Small intestine (tissue), 7 donors: Measurements from ENCODE around the gene SNUPN. TPM values are rescaled to one million over a fixed set of nuclear protein-coding genes. Genes with fewer than 3 reads are reported as not detected.

Source experiments
- DNase-seq, 2 donors: peaks; one replicate each; pipeline versions ENCODE4 v3.0.0 to v3.0.0-alpha.2; 2013
- FAIRE-seq: peaks from 2 replicates; lab custom pipeline; 2012; peaks lifted over from hg19 to GRCh38; lab: Jason Lieb, UNC
- H3K27ac ChIP-seq, 3 donors: one replicate each; pipeline ENCODE4 v1.5.1; 2013; ENCODE audit warnings: low read length in 2 of 3, mild to moderate bottlenecking in 2 of 3, control low read depth in 1 of 3, inconsistent platforms in 1 of 3, low read depth in 1 of 3, moderate library complexity in 1 of 3
- H3K27me3 ChIP-seq, 3 donors: one replicate each; pipeline ENCODE4 v1.6.1; 2013; ENCODE audit warnings: low read length in 3 of 3, inconsistent platforms in 1 of 3; ENCODE audit not compliant: control insufficient read depth in 3 of 3, insufficient read depth in 3 of 3
- H3K36me3 ChIP-seq, 3 donors: one replicate each; pipeline ENCODE4 v1.6.1; 2013; ENCODE audit warnings: low read length in 3 of 3, inconsistent platforms in 1 of 3, low read depth in 1 of 3, mild to moderate bottlenecking in 1 of 3, moderate library complexity in 1 of 3; ENCODE audit not compliant: control insufficient read depth in 3 of 3, insufficient read depth in 2 of 3
- H3K4me1 ChIP-seq, 3 donors: one replicate each; pipeline ENCODE4 v1.6.1; 2013; ENCODE audit warnings: low read length in 2 of 3, inconsistent platforms in 1 of 3, low read depth in 1 of 3, mild to moderate bottlenecking in 1 of 3, moderate library complexity in 1 of 3; ENCODE audit not compliant: control insufficient read depth in 3 of 3, insufficient read depth in 2 of 3
- H3K4me3 ChIP-seq, 3 donors: one replicate each; pipeline ENCODE4 v1.5.1; 2013; ENCODE audit warnings: low read length in 3 of 3, control low read depth in 1 of 3, inconsistent platforms in 1 of 3, low read depth in 1 of 3, mild to moderate bottlenecking in 1 of 3, moderate library complexity in 1 of 3
- H3K9me3 ChIP-seq, 2 donors: one replicate each; pipeline ENCODE4 v1.6.1; 2013; ENCODE audit warnings: low read depth in 1 of 2, low read length in 1 of 2; ENCODE audit not compliant: control insufficient read depth in 2 of 2, insufficient read depth in 1 of 2
- WGBS, 3 donors: extraction: QIAGEN DNeasy Blood & Tissue Kit; methylation state at CpG; one replicate each; pipeline ENCODE4 v1.1.7; 2013; 5-methylcytosine and 5-hydroxymethylcytosine counted together
- polyA plus RNA-seq, 4 donors: library from polyadenylated mRNA; stranded (reverse) in 3 of 4; unstranded in 1 of 4; fragments of 200-250 nt in 3 of 4; fragments of 120-200 nt in 1 of 4; gene quantifications; one replicate each; pipeline versions ENCODE4 v1.2.1 to v1.2.3, GENCODE V29; 2013
- donor health status: healthy with polysubstance abuse.
- donor health status: control.
- donor health status: control.
- donor health status: Bipolar disorder and iron deficiency.
- donor health status: healthy.

SNUPN gene
- polyA plus RNA-seq, 4 donors, result 19.5 to 24.6 (median 21.2) TPM

DNA sequence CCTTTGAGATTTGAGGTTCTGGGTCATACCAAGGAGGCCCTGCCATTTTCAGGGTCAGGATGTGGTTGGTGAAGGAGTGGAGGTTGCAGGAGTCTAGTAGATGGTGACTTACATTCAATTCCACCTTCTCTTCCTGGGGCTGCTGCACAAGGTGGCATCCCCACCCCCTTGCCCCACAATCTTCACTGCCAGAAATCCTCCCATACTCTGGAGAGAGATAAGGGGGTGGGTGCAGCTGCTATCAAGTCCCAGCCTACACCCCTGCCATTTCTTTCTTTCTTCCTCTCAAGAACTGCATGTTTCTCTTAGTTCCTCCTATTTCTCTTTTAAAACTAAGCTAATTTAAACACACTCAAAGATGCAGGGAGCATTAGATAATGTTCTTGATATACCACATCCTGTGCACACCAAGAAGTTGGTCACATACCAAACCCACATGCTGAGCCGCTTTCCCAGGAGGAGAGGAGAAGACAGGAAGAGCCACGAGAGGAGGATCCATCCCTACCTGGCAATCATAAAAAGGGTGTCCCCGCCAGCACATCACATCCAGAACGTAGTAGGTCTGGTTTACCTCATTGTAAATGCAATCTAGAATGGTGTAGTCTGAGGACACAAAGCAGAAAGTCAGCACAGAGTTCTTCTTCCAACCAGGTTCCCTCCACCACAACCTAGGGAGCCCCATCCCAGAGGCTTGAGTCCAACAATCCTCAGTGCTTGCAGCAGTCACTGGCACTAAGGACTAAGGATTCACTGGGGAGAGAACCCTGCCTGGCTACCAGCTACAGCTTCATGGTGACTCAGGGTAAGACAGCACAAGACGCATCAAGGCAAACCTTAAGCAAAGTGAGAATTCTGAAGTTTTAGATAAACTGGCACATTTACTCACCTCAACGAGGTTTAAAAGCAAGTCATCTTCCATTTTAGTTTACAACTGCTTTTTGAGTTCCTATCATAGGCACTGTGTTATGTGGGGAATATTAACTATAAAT is 18.5 kb downstream of the SNUPN start:
- FAIRE-seq, result no peak
- H3K36me3 ChIP-seq, result peaks cover 9 to 53% (median 15%) of the 10 kb centered on the region in 3 donors
- no peak overlapping the region for H3K4me3 ChIP-seq
- no peaks in the 10 kb centered on the region for H3K27me3 ChIP-seq
- H3K4me1 ChIP-seq, result no peaks in the 10 kb centered on the region
- 69 to 78% (median 71%) methylated on average over 6 of the region's 6 CpGs for WGBS, 3 donors
- DNase-seq, result peak in 1 of 2 donors; percentile 56
- no peaks in the 10 kb centered on the region for H3K9me3 ChIP-seq
- peak overlapping the region in 1 of 3 donors; percentile 9 for H3K27ac ChIP-seq

DNA sequence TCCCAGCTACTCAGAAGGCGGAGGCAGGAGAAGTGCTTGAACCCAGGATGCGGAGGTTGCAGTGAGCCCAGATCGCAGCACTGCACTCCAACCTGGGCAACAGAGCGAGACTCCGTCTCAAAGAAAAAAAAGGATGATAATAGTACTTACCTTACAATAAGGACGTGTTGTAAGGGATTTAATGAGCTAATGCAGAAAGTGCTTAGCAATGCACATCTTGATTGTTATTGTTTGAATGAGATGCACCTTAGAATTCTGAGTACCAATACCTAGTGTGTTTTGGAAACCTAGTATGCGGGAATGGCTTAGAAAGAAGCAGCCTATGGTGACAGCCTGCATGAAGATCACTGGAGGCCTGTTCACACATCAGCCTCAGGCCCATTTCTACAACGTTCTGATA is 19.5 kb downstream of the SNUPN start:
- H3K27ac ChIP-seq, result peak overlapping the region in 2 of 3 donors; percentile 9 to 52
- FAIRE-seq (no peak), DNase-seq (no peak)
- H3K9me3 ChIP-seq, result no peaks in the 10 kb centered on the region
- peaks cover 7 to 46% (median 15%) of the 10 kb centered on the region in 3 donors for H3K36me3 ChIP-seq
- 92 to 94% (median 93%) methylated on average over 8 of the region's 8 CpGs for WGBS, 3 donors
- no peak overlapping the region for H3K4me3 ChIP-seq
- no peaks in the 10 kb centered on the region for H3K27me3 ChIP-seq
- no peaks in the 10 kb centered on the region for H3K4me1 ChIP-seq

DNA sequence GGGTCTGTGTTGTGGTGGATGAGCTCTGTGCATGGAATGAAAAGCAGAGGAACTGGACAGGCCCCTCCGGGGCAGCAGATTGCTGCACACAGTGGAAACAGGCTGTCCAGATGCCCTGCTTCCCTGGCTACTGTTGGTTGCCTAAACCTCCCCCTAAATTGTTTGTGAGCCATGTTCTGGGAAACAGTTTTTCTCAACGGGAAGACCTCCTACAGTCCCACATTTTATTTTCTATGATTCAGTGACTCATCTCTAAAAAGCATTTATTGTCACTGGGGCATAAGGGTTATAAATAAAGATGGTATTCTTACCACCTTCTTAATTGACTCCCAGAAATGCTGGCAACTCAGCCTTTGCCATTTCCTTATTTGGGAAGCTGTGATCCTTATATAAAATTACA is 26.1 kb downstream of the SNUPN start:
- H3K4me3 ChIP-seq, result no peak overlapping the region
- H3K27me3 ChIP-seq, result no peaks in the 10 kb centered on the region
- FAIRE-seq (no peak), DNase-seq (no peak)
- H3K36me3 ChIP-seq, result peaks cover 10 to 35% (median 13%) of the 10 kb centered on the region in 3 donors
- WGBS, 3 donors, result 56 to 73% (median 67%) methylated on average over 2 of the region's 2 CpGs
- peak overlapping the region in 1 of 3 donors; percentile 70 for H3K27ac ChIP-seq
- H3K4me1 ChIP-seq, result no peaks in the 10 kb centered on the region
- no peaks in the 10 kb centered on the region for H3K9me3 ChIP-seq

DNA sequence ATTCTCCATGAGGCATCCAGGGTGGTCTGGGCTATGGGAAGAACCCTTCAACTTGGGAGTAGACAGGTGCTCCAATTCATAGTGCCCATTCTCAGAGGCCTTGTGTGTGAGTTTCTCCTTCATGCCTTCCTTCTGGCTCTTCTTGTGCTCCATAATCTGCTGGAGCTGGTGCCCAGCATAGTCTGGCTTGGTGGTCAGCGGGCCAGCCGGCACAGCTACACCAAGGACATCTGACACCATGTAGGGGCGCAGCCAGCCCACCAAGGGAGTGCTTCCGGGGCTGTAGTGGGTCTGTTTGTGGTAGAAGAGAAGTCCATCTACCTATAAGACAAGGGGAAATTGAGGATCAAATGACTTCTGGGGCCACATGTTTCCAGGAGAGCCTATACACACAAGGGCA is 27.2 kb downstream of the SNUPN start:
- peak overlapping the region in 1 of 3 donors; percentile 26 for H3K27ac ChIP-seq
- no peak overlapping the region for H3K4me3 ChIP-seq
- no peaks in the 10 kb centered on the region for H3K4me1 ChIP-seq
- H3K27me3 ChIP-seq, result no peaks in the 10 kb centered on the region
- no peak for DNase-seq
- peaks cover 10 to 37% (median 13%) of the 10 kb centered on the region in 3 donors for H3K36me3 ChIP-seq
- 91 to 99% (median 93%) methylated on average over 4 of the region's 4 CpGs for WGBS, 3 donors
- FAIRE-seq, result no peak
- no peaks in the 10 kb centered on the region for H3K9me3 ChIP-seq

DNA sequence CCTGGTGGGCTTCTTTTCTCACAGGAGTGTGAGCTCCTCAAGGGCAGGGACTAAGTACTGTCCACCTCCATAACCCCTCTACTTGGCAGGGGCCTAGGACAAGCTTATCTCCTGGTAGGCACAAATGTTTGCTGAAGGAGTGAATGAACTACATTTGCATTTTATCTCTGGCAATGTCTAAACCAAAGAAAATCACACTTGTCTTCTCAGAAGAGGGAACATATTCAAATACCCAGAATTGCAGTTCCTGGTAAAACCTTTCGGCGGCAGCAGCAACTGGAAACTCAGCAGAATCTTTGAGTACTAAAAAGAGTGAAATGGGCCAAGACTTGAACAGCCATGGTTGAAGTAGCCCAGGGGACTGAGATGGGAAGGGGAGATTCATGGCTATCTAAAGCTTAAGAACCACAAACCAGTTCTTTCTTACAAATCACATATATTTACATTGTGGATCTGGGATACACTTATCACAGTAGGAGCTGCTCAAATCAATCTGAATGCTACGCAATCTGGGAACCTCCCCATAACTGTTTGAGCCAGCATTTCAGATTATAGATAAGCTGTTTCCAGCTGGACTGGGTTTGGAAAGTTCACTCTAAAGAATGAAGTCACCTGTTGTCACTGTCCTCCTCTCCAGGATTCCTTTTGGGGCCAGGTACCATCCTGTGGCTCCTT is 27.7 kb downstream of the SNUPN start:
- DNase-seq (peak; percentile 15 to 31), FAIRE-seq (no peak)
- peaks cover 10 to 35% (median 13%) of the 10 kb centered on the region in 3 donors for H3K36me3 ChIP-seq
- no peaks in the 10 kb centered on the region for H3K27me3 ChIP-seq
- no peak overlapping the region for H3K4me3 ChIP-seq
- H3K4me1 ChIP-seq, result no peaks in the 10 kb centered on the region
- H3K9me3 ChIP-seq, result no peaks in the 10 kb centered on the region
- H3K27ac ChIP-seq, result peak overlapping the region in 1 of 3 donors; percentile 26
- 59 to 71% (median 70%) methylated on average over 3 of the region's 3 CpGs for WGBS, 3 donors

DNA sequence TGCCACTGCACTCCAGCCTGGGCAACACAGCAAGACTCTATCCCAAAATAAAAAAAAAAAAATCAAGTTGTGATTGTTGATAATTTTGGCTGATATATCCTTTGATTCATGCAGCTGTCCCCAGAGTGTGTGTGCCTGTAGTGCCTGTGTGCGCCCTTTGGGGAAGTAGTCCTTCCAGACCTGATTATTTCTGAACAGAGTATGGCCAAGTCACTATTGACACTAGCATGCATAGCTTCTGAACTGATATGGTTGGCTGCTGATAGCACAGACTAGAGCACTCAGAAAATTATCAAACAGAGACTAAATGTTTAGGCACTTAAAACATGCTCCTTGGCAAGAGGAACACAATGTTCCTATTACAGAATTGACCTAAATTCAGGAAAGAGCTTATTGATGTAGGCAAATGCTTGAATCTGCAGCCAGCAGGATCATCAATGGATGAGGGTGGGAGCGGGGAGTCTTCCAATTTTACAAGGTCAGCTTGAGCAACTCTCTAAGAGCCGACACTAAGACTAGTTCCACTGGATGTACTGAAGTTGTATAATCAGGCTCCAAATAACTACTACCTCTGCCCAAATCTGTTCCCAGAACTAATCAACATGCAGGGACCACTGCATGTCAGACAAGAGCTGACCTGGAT is 28.7 kb downstream of the SNUPN start:
- Histone ChIP-seq H3K9me3 (no peaks in the 10 kb centered on the region), H3K27me3 (no peaks in the 10 kb centered on the region), H3K4me1 (peaks cover 0 to 3% (median 0%) of the 10 kb centered on the region in 3 donors), H3K4me3 (no peak overlapping the region), H3K36me3 (peaks cover 10 to 34% (median 13%) of the 10 kb centered on the region in 3 donors), H3K27ac (no peak overlapping the region)
- WGBS, 3 donors, result 91 to 97% (median 94%) methylated on average over 3 of the region's 3 CpGs
- FAIRE-seq (no peak), DNase-seq (no peak)

DNA sequence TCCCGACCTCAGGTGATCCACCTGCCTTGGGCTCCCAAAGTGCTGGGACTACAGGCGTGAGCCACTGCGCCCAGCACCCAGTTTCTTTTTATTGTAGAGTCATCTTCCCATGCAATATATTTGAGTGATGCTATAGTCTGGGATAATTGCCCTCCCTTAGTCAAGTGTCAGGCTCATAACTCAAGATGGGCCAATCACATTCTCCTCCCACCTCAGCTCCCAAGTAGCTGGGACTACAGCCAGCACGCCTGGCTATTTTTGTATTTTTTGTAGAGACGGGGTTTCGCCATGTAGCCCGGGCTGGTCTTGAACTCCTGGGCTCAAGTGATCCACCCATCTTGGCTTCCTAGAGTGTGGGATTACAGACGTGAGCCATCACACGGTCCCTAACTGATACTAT is 31.2 kb downstream of the SNUPN start:
- Histone ChIP-seq H3K9me3 (no peaks in the 10 kb centered on the region), H3K27me3 (no peaks in the 10 kb centered on the region), H3K36me3 (peaks cover 10 to 22% (median 10%) of the 10 kb centered on the region in 3 donors), H3K4me3 (no peak overlapping the region), H3K27ac (no peak overlapping the region), H3K4me1 (peaks cover 0 to 10% (median 0%) of the 10 kb centered on the region in 3 donors)
- 93 to 95% (median 95%) methylated on average over 9 of the region's 9 CpGs for WGBS, 3 donors
- FAIRE-seq, result no peak
- DNase-seq, result no peak
